WTC11 (cell line): Measurements from ENCODE around the gene FSTL4. TPM values are rescaled to one million over a fixed set of nuclear protein-coding genes. Genes with fewer than 3 reads are reported as not detected.

ENCODE experiments used
- ATAC-seq: fragments of 200-7000 bp; cut with Tn5 transposase; 2 replicates; pipeline ENCODE4 v1.10.0; 2021; ENCODE audit warnings: mild to moderate bottlenecking, moderate library complexity
- CTCF ChIA-PET: fragments of 300-600 bp; sonication (Branson Sonifier 250); formaldehyde crosslinking; loops from one replicate; lab custom pipeline; 2021; ENCODE audit warnings: antibody characterized with exemption; lab: Charles Lee
- POLR2A ChIA-PET: fragments of 350-600 bp; sonication (Branson Sonifier 250); formaldehyde crosslinking; loops from one replicate; lab custom pipeline; 2021; ENCODE audit warnings: antibody characterized with exemption; lab: Charles Lee
- DNase-seq: peaks from one replicate; pipeline ENCODE4 v3.0.0; 2021; ENCODE audit warnings: low spot score
- H3K27ac Mint-ChIP-seq: 2 replicates; pipeline ENCODE4 v1.8.0; 2021; ENCODE audit warnings: mixed read lengths
- H3K27me3 Mint-ChIP-seq: 2 replicates; pipeline ENCODE4 v1.8.0; 2021; ENCODE audit warnings: low read depth, mild to moderate bottlenecking, moderate library complexity, mixed read lengths
- H3K36me3 Mint-ChIP-seq: 2 replicates; pipeline ENCODE4 v1.8.0; 2021; ENCODE audit warnings: mixed read lengths
- H3K4me1 Mint-ChIP-seq: 2 replicates; pipeline ENCODE4 v1.8.0; 2022; ENCODE audit warnings: mixed read lengths
- H3K4me3 Mint-ChIP-seq: 2 replicates; pipeline ENCODE4 v1.8.0; 2021; ENCODE audit warnings: mild to moderate bottlenecking, moderate library complexity, mixed read lengths
- H3K9me3 Mint-ChIP-seq: 2 replicates; pipeline ENCODE4 v1.8.0; 2021; ENCODE audit warnings: mixed read lengths
- E2F1 ChIP-seq: sonication (generic); formaldehyde crosslinking; IDR thresholded peaks from 2 replicates; pipeline ENCODE4 v1.8.0; 2022; ENCODE audit warnings: mild to moderate bottlenecking, missing genetic modification reagents
- ELF4 ChIP-seq: sonication (generic); formaldehyde crosslinking; IDR thresholded peaks from 2 replicates; pipeline ENCODE4 v1.8.1; 2022; ENCODE audit warnings: low read depth, mild to moderate bottlenecking, moderate library complexity, missing genetic modification reagents
- HMGA2 ChIP-seq: fragments of 250-450 bp; sonication (Bioruptor Pico); IDR thresholded peaks from 2 replicates; pipeline ENCODE4 v1.4.0; 2021; ENCODE audit warnings: mild to moderate bottlenecking, moderate library complexity
- IRF1 ChIP-seq: sonication (generic); formaldehyde crosslinking; IDR thresholded peaks from 2 replicates; pipeline ENCODE4 v1.8.0; 2023; ENCODE audit warnings: missing genetic modification reagents
- JAZF1 ChIP-seq: fragments of 250-450 bp; sonication (Bioruptor Pico); IDR thresholded peaks from 2 replicates; pipeline ENCODE4 v1.9.0; 2021; ENCODE audit warnings: moderate library complexity, mild to moderate bottlenecking, inconsistent platforms
- MAX ChIP-seq: sonication (generic); formaldehyde crosslinking; IDR thresholded peaks from 2 replicates; pipeline ENCODE4 v1.8.0; 2022; ENCODE audit warnings: mild to moderate bottlenecking, missing genetic modification reagents
- NR1H2 ChIP-seq: sonication (generic); formaldehyde crosslinking; IDR thresholded peaks from 2 replicates; pipeline ENCODE4 v1.9.0; 2021; ENCODE audit warnings: mild to moderate bottlenecking, moderate library complexity, missing genetic modification reagents
- OVOL2 ChIP-seq: fragments of 250-450 bp; sonication (Bioruptor Pico); IDR thresholded peaks from 2 replicates; pipeline ENCODE4 v1.9.0; 2021; ENCODE audit warnings: mild to moderate bottlenecking, borderline replicate concordance
- PRRX2 ChIP-seq: fragments of 250-450 bp; sonication (Bioruptor Pico); IDR thresholded peaks from 2 replicates; pipeline ENCODE4 v1.8.0; 2021; ENCODE audit warnings: mild to moderate bottlenecking
- RORB ChIP-seq: fragments of 250-450 bp; sonication (Bioruptor Pico); IDR thresholded peaks from 2 replicates; pipeline ENCODE4 v1.9.0; 2021; ENCODE audit warnings: mild to moderate bottlenecking
- STAT6 ChIP-seq: sonication (generic); formaldehyde crosslinking; conservative IDR thresholded peaks from 2 replicates; pipeline ENCODE4 v1.8.1; 2023; ENCODE audit warnings: mild to moderate bottlenecking, low read depth, missing genetic modification reagents, moderate library complexity
- USF1 ChIP-seq: sonication (generic); formaldehyde crosslinking; IDR thresholded peaks from 2 replicates; pipeline ENCODE4 v1.8.0; 2022; ENCODE audit warnings: mild to moderate bottlenecking, missing genetic modification reagents
- ZNF121 ChIP-seq: sonication (generic); formaldehyde crosslinking; IDR thresholded peaks from 2 replicates; pipeline ENCODE4 v1.8.0; 2023; ENCODE audit warnings: missing genetic modification reagents
- ZNF219 ChIP-seq: sonication (generic); formaldehyde crosslinking; IDR thresholded peaks from 2 replicates; pipeline ENCODE4 v1.8.0; 2023; ENCODE audit warnings: missing genetic modification reagents, mild to moderate bottlenecking, borderline replicate concordance
- ZNF232 ChIP-seq: sonication (generic); formaldehyde crosslinking; IDR thresholded peaks from 2 replicates; pipeline ENCODE4 v1.8.0; 2022; ENCODE audit warnings: mild to moderate bottlenecking, missing genetic modification reagents
- ZNF532 ChIP-seq: fragments of 250-450 bp; sonication (Bioruptor Pico); IDR thresholded peaks from 2 replicates; pipeline ENCODE4 v1.9.0; 2021; ENCODE audit warnings: mild to moderate bottlenecking, borderline replicate concordance
- total RNA-seq: library from RNA; stranded (reverse); gene quantifications from 3 replicates; pipeline ENCODE4 v1.2.3, GENCODE V29; 2021

FSTL4 gene
- total RNA-seq, 1 experiment from 2014 or later = 6.1 TPM

- TF ChIP-seq ZNF532 (CRISPR knock-in tag) = no peak
- no peak for TF ChIP-seq ZNF219
- TF ChIP-seq PRRX2 (CRISPR knock-in tag) = no peak
- TF ChIP-seq ZNF232 (CRISPR knock-in tag) = no peak
- TF ChIP-seq IRF1 (CRISPR knock-in tag) = no peak
- TF ChIP-seq OVOL2 (CRISPR knock-in tag) = no peak
- no peak for TF ChIP-seq MAX (CRISPR knock-in tag)
These were observed 117.5 kb downstream of the FSTL4 start (continued) for GRCh38 chr5:133494923-133495246.

GRCh38 chr5:133494232-133494922 is 118.0 kb downstream of the FSTL4 start:
- POLR2A ChIA-PET = no interaction called here
- ATAC-seq = no peak
- Mint-ChIP-seq H3K4me1 (no peaks in the 10 kb centered on the region), H3K36me3 (no peaks in the 10 kb centered on the region), H3K27me3 (no peaks in the 10 kb centered on the region), H3K9me3 (peaks cover 16% of the 10 kb centered on the region), H3K4me3 (no peak overlapping the region), H3K27ac (no peak overlapping the region)
- no peak for DNase-seq
- TF ChIP-seq E2F1 (CRISPR knock-in tag) (no peak), STAT6 (CRISPR knock-in tag) (no peak), HMGA2 (CRISPR knock-in tag) (no peak), RORB (CRISPR knock-in tag) (no peak), USF1 (CRISPR knock-in tag) (no peak), ZNF121 (CRISPR knock-in tag) (no peak), NR1H2 (CRISPR knock-in tag) (no peak), ELF4 (no peak), JAZF1 (CRISPR knock-in tag) (no peak)
- CTCF ChIA-PET = interaction anchor here (1.3 kb wide), 1 partner anchor 34 kb away, joined by 3 read pairs; no protein-coding TSS in a partner anchor
